ENCODE data around the gene SCO1.
"Not testable (repeated sequence)": the region's sequence is repeated elsewhere in the genome, so short reads cannot be mapped to it uniquely, and the experiment has no call there.

The SCO1 gene

DNA sequence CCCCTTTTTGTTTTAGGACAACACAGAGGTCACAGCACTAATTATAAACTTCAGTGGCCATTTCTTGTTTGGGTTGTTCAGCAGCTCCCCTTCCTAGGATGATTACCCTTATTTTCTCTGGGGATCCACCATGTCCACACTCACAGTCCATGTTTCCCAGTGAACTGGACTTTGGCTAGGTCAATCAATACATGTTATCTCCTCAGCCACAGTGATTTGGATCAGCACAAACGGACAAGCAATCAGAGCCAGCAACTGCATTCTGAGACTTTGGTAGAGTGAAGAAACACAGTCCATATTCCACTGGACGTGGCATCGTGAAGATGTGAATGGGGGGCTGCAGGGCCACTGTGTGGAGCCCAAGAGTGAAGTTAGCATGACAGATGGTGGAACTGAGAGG, 27.9 kb upstream of the SCO1 start:
- DNase-seq, result no peak

GRCh38 chr17:10724546-10725195, 27.3 kb upstream of the SCO1 start:
- no peak for DNase-seq

DNA sequence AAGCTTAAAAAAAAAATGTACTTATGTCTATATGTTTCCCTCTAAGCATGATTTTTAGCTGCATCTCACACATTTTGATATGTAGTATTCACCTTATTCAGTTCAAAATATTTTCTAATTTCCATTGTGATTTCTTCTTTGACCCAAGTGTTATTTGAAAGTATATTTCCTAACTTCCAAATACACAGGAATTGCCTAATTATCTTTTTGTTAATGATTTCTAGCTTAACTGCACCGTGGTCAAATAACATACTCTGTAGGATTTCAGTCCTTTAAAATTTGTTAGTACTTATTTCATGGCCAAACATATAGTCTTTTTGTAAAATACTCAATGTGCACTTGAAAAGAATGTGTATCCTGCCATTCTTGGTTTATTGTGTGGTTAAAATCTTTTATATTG, 21.2 kb upstream of the SCO1 start:
- no peak for DNase-seq

DNA sequence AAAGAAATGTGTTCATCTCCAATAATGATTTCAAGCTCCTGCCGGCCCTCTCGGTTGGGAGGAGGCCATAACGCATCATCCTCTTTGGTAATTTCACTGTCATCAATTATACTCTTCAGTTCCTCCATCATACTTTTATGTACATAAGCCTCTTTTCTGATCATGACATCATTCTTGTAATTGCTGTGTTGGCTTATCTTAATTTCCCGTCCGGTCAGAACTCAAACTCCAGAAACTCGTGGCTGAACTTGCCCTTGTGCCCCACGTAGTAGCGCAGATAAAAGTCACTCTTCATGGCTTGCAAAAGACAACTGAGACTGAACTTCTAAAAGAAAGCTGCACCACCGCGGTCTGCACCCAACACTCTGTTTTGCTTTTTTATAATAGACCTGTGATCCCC, 18.9 kb upstream of the SCO1 start:
- DNase-seq, result no peak

- DNase-seq, result no peak
Observed at GRCh38 chr17:10713318-10713717, 16.0 kb upstream of the SCO1 start.

- DNase-seq, result no peak
Observed at GRCh38 chr17:10705727-10706126, 8.4 kb upstream of the SCO1 start.

GRCh38 chr17:10702574-10702973, 5.2 kb upstream of the SCO1 start:
- DNase-seq, result peak; percentile 8

DNA sequence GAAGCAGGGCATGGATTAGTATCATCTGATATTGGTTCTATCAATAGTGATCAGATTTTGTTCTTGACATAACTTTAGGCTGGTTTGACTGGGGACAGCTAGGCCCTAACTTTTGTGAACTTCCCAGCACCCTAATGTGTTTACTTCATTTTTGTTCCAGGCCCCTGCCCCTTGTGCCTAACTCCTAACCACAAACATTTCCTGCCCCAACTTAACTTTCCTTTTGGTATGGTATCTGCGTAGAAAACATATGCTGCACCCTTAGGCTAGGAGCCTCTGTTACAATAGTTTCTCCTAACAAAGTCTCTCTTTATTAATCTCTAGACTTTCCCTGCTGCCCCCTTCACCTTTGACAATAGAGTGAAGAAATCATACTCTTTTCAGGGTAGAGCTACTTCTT, 2.5 kb upstream of the SCO1 start:
- peak; percentile 56 for DNase-seq

GRCh38 chr17:10698096-10698818, 924 bp upstream of the SCO1 start:
- no peak for DNase-seq

- not testable (repeated sequence) for DNase-seq
Observed at GRCh38 chr17:10695875-10696407, 1.4 kb downstream of the SCO1 start.

DNA sequence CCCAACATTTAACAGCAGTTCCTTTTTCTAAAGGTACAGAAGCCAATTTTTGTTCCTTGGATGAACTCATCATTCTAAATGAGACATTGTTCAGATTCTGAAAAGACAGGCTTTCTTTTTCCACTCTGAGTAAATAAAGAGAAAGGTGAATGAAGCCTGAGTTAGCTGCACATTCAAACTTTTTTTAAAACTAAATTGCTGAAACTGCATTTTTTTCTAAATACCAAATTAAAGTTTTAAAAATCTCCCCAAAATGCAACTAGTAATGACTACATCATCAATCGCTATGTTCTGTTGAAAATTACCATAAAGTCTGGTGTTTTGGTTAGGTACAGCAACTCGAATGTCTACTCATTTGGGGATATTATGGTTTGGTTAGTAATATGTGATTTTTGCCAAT, 9.8 kb downstream of the SCO1 start:
- DNase-seq, result no peak

GRCh38 chr17:10683853-10684252, 13.5 kb downstream of the SCO1 start:
- DNase-seq, result no peak

- no peak for DNase-seq
Observed at GRCh38 chr17:10681866-10682446, 15.4 kb downstream of the SCO1 start.

- DNase-seq, result no peak
Observed at GRCh38 chr17:10674704-10675103, 22.6 kb downstream of the SCO1 start.

GRCh38 chr17:10673312-10673711, 24.0 kb downstream of the SCO1 start:
- no peak for DNase-seq

DNA sequence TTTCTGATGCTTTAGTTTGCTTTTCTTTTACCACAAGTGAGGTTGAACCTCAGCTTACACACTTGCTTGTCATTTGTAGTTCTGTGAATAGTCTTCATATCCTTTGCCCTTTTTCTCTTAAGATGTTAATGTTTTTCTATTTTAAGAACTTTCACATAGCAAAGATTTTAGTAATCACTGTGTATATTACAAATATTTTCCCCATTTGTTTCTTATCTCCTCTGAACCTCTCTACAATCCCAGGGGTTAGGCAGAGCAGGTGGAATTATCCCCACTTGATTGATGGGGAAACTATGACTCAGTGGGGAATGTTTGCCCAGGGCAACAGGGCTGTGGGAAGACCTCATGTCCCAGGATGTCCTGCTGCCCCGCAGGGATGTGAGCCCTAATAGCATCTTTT, 28.6 kb downstream of the SCO1 start:
- no peak for DNase-seq

- DNase-seq, result no peak
Observed at GRCh38 chr17:10666906-10667305, 30.4 kb downstream of the SCO1 start.

DNA sequence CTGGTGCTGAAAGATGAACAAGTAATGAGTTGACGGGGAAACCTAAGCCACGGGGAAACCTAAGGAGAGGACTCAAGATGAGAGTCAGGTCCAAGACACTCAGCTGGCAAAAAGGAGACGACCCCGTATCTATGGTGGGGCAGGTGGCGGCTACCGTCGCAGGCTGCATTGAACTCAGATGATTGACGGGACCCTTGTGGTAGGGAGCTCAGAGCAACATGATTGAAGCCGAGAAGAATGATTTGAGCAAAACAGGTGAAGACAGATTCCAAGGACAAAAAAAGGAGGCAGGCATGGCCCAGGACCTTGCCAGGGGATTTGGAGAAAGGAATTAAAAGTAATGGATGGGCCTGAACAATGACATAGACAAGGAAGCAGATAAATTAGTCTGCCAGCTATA, 32.8 kb downstream of the SCO1 start:
- DNase-seq, result no peak

- DNase-seq, result no peak
Observed at GRCh38 chr17:10663231-10663630, 34.1 kb downstream of the SCO1 start.

- DNase-seq, result no peak
Observed at GRCh38 chr17:10661437-10661836, 35.9 kb downstream of the SCO1 start.

DNA sequence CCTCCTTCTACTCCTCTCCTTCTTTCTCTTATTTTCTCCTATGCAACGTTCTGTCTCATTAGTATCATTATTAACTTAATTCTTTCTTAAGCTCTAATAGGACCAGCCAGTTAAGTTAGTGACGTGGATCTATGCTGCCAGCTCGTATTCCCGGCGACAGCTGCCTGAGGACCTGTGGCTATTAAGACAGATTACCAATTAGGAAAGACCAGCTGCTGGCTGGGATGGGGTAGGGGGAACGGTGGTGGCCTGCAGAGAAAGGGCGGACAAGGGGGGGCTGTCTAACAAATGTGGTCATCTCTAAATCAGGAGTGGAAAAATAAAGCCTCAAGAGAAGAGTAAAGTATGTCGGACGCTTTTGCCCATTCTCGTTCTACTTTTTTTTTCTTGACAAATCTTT, 39.5 kb downstream of the SCO1 start:
- no peak for DNase-seq

- DNase-seq, result no peak
Observed at GRCh38 chr17:10657148-10657547, 40.2 kb downstream of the SCO1 start, which contains the start of gene MYH3. Gene MYH3, minus strand, starts transcription at chr17:10657309. Its CDS starts 2,245 bp downstream, at chr17:10655064.

DNA sequence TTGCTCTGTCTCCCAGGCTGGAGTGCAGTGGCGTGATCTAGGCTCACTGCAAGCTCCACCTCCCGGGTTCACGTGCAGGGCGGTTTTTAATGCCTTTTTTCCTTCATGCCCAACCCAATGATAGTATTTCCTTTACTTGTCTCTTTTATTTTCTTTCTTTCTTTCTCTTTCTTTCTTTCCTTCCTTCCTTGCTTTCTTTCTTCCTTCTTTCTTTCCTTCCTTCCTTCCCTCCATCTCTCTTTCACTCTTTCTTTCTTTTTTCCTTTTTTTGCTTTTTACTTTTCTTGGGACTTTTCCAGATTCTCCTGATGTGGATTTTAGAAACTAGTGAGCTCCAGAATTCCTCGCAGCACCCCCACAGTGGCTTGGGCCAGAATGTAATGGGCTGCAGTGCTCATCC, 43.3 kb downstream of the SCO1 start:
- no peak for DNase-seq

Data from CD4-positive, alpha-beta T cell treated with Interleukin-6 for 4 hours (primary cell).